ENCODE data around the gene JARID2. TPM values are rescaled to one million over a fixed set of nuclear protein-coding genes. Genes with fewer than 3 reads are reported as not detected.

The JARID2 gene
- total and polyA plus RNA-seq, 2 of the 8 experiments (the other 6 are each of a cell fraction or from before 2014, with no cell fraction given): 60.1 to 239 TPM

- H4K5ac ChIP-seq (ENCODE audit: insufficient read length, low read depth, low read length): no peak overlapping the region
- H2BK12ac ChIP-seq (ENCODE audit: low read depth, low read length): no peak overlapping the region
- no peak overlapping the region for H2AK5ac ChIP-seq (ENCODE audit: low read depth, low read length)
- H4K8ac ChIP-seq (ENCODE audit: extremely low read depth, insufficient read depth, low read length): no peak overlapping the region
- no peak for TF ChIP-seq EP300 (IDR thresholded peaks at IDR 0.05; ENCODE audit: borderline replicate concordance in 1 of 2, low read depth in 2 of 2, low read length in 2 of 2)
- TF ChIP-seq TBP (IDR thresholded peaks at IDR 0.05; ENCODE audit: low read depth, low read length): no peak
- H3K9me3 ChIP-seq (ENCODE audit: insufficient read depth in 2 of 2, low read depth in 1 of 2, low read length in 1 of 2): no peaks in the 10 kb centered on the region
- no peak overlapping the region for H3K4me2 ChIP-seq (ENCODE audit: insufficient read depth in 1 of 2, low read depth in 2 of 2, low read length in 2 of 2)
- H3K4me1 ChIP-seq (replicated peaks in 1 of 4; ENCODE audit: control insufficient read depth in 3 of 4, insufficient read depth in 4 of 4, low read length in 3 of 4): peaks cover 0 to 10% (median 2%) of the 10 kb centered on the region in 4 experiments; a peak in 5 of 7 replicates
- H3K56ac ChIP-seq (replicated peaks; ENCODE audit: insufficient read length, low read depth, low read length): no peak overlapping the region
- no peak overlapping the region for H4K91ac ChIP-seq (replicated peaks; ENCODE audit: insufficient read length, low read length)
- no peaks in the 10 kb centered on the region for H3K27me3 ChIP-seq (replicated peaks in 1 of 4; ENCODE audit: control insufficient read depth in 3 of 4, extremely low read depth in 1 of 4, insufficient read depth in 3 of 4, low read length in 3 of 4)
- H3K4ac ChIP-seq (replicated peaks; ENCODE audit: insufficient read length, low read depth, low read length): no peak overlapping the region
- no peak overlapping the region for H3K27ac ChIP-seq (ENCODE audit: low read depth, low read length)
- WGBS, 2 experiments (ENCODE audit: extremely low coverage in 1 of 2, insufficient coverage in 1 of 2, insufficient read length in 1 of 2, insufficient replicate concordance in 2 of 2, low coverage in 1 of 2, low lambda C conversion rate in 2 of 2, missing lambda C conversion rate in 1 of 2): 92% methylated on average over 3 of the region's 3 CpGs; no CpG with 5 or more reads in 1 of the 2 experiments
- no peak overlapping the region for H2AFZ ChIP-seq (ENCODE audit: low read length)
- CTCF ChIA-PET (ENCODE audit: partially characterized antibody): interaction anchor here (1.2 kb wide), 1 partner anchor 9 kb away, joined by 3 read pairs; no protein-coding TSS in a partner anchor
- H2BK120ac ChIP-seq (replicated peaks; ENCODE audit: low read depth, low read length): no peak overlapping the region
- peaks cover 24 to 28% of the 10 kb centered on the region in 2 experiments for H4K20me1 ChIP-seq (replicated peaks in 1 of 2; ENCODE audit: control insufficient read depth in 1 of 2, insufficient read depth in 2 of 2, low read length in 2 of 2)
- no peak overlapping the region for H3K18ac ChIP-seq (ENCODE audit: extremely low read depth, low read length)
- no peak for FAIRE-seq
- H3K79me1 ChIP-seq (ENCODE audit: low read depth, low read length): peaks cover 22% of the 10 kb centered on the region
- no peak overlapping the region for H2BK20ac ChIP-seq (ENCODE audit: low read length)
- no peak overlapping the region for H3K4me3 ChIP-seq (ENCODE audit: extremely low read depth in 1 of 4, insufficient read depth in 2 of 4, low read depth in 3 of 4, low read length in 4 of 4)
- H3K9ac ChIP-seq (replicated peaks in 1 of 4; ENCODE audit: extremely low read depth in 1 of 4, low read depth in 3 of 4, low read length in 3 of 4): no peak overlapping the region
- no peak overlapping the region for H2BK15ac ChIP-seq (ENCODE audit: low read length)
- peaks cover 14 to 68% (median 34%) of the 10 kb centered on the region in 4 experiments for H3K36me3 ChIP-seq (ENCODE audit: control insufficient read depth in 2 of 4, insufficient read depth in 4 of 4, low read length in 3 of 4)
- POLR2A ChIA-PET (ENCODE audit: partially characterized antibody): no interaction called here
- no peak overlapping the region for H3K14ac ChIP-seq (ENCODE audit: insufficient read length)
- H3K23ac ChIP-seq (ENCODE audit: insufficient read length): no peak overlapping the region
- peaks cover 15 to 97% of the 10 kb centered on the region in 2 experiments; a peak in 3 of 4 replicates for H3K79me2 ChIP-seq (ENCODE audit: control insufficient read depth in 1 of 2, insufficient read depth in 2 of 2, low read length in 2 of 2)
- no peak overlapping the region for H2BK5ac ChIP-seq (ENCODE audit: low read depth, low read length)
- no peaks in the 10 kb centered on the region for H3K23me2 ChIP-seq (ENCODE audit: low read depth, low read length)
- DNase-seq (ENCODE audit: low read depth in 1 of 2, low spot score in 2 of 2): no peak
Measured at GRCh38 chr6:15472621-15473020, 226.8 kb downstream of the JARID2 start.
